SU-DHL-6 (cell line): Measurements from ENCODE around the gene PANK2.

Experiments
- H2AFZ ChIP-seq: fragments of 200-600 bp; sonication (generic); 2 replicates; pipeline ENCODE4 v1.6.1; 2014; ENCODE audit warnings: low read depth, mild to moderate bottlenecking, moderate library complexity, mixed read lengths, antibody characterized with exemption, low read length; ENCODE audit not compliant: severe bottlenecking
- H3F3A ChIP-seq: fragments of 200-600 bp; shearing (Covaris generic); 2 replicates; pipeline ENCODE4 v1.6.0; 2016; ENCODE audit warnings: antibody characterized with exemption, mild to moderate bottlenecking; ENCODE audit not compliant: insufficient read depth
- H3K27ac ChIP-seq: fragments of 200-600 bp; sonication (generic); 2 replicates; pipeline ENCODE4 v1.5.1; 2016; ENCODE audit warnings: low read depth, mild to moderate bottlenecking, low read length, moderate library complexity, mixed read lengths
- H3K27me3 ChIP-seq: fragments of 200-600 bp; sonication (generic), shearing (Covaris generic); 2 replicates; pipeline ENCODE4 v1.6.0; 2014; ENCODE audit warnings: mild to moderate bottlenecking, low read length
- H3K36me3 ChIP-seq: fragments of 200-600 bp; sonication (generic); 2 replicates; pipeline ENCODE4 v1.6.1; 2014; ENCODE audit warnings: mild to moderate bottlenecking, low read length, mixed read lengths
- H3K4me2 ChIP-seq: fragments of 300-600, 200-600 bp; shearing (Covaris generic), sonication (generic); 2 replicates; pipeline ENCODE4 v1.6.0; 2014; ENCODE audit warnings: low read length, low read depth, mild to moderate bottlenecking; ENCODE audit not compliant: poor library complexity, severe bottlenecking
- H3K4me3 ChIP-seq: fragments of 200-600 bp; sonication (generic); 2 replicates; pipeline ENCODE4 v1.5.1; 2014; ENCODE audit warnings: antibody characterized with exemption, low read length, mild to moderate bottlenecking, mixed read lengths; ENCODE audit not compliant: insufficient read depth, poor library complexity, severe bottlenecking
- H3K79me2 ChIP-seq: fragments of 200-600 bp; sonication (generic); 2 replicates; pipeline ENCODE4 v1.6.1; 2014; ENCODE audit warnings: mild to moderate bottlenecking, low read length, moderate library complexity; ENCODE audit not compliant: insufficient read depth
- H3K9ac ChIP-seq: fragments of 200-600 bp; sonication (generic); 2 replicates; pipeline ENCODE4 v1.7.0; 2014; ENCODE audit warnings: mild to moderate bottlenecking, low read length
- H3K9me2 ChIP-seq: fragments of 200-600 bp; sonication (generic); replicated peaks from 2 replicates; pipeline ENCODE4 v1.6.1; 2014; ENCODE audit warnings: low read length; ENCODE audit not compliant: insufficient read depth
- H3K9me3 ChIP-seq: fragments of 200-600 bp; sonication (generic); 2 replicates; pipeline ENCODE4 v1.6.1; 2014; ENCODE audit warnings: low read length, mixed read lengths; ENCODE audit not compliant: insufficient read depth
- H4K20me1 ChIP-seq: fragments of 200-600 bp; sonication (generic); 2 replicates; pipeline ENCODE4 v1.6.1; 2014; ENCODE audit warnings: low read depth, mild to moderate bottlenecking, antibody characterized with exemption, low read length, moderate library complexity, mixed read lengths
- EZH2phosphoT487 ChIP-seq: fragments of 200-600 bp; sonication (generic), shearing (Covaris generic); conservative IDR thresholded peaks from 2 replicates; pipeline ENCODE4 v1.6.1; 2018; ENCODE audit warnings: mild to moderate bottlenecking, antibody characterized with exemption, low read length, moderate library complexity, mixed read lengths
- TF ChIP-seq, protein P1 (sequence below): fragments of 200-600 bp; sonication (generic); IDR thresholded peaks from one replicate; pipeline ENCODE4 v1.5.1; 2017; ENCODE audit warnings: antibody characterized with exemption, mild to moderate bottlenecking, low read length, moderate library complexity; ENCODE audit not compliant: insufficient read depth, poor library complexity, severe bottlenecking

PANK2 gene

DNA sequence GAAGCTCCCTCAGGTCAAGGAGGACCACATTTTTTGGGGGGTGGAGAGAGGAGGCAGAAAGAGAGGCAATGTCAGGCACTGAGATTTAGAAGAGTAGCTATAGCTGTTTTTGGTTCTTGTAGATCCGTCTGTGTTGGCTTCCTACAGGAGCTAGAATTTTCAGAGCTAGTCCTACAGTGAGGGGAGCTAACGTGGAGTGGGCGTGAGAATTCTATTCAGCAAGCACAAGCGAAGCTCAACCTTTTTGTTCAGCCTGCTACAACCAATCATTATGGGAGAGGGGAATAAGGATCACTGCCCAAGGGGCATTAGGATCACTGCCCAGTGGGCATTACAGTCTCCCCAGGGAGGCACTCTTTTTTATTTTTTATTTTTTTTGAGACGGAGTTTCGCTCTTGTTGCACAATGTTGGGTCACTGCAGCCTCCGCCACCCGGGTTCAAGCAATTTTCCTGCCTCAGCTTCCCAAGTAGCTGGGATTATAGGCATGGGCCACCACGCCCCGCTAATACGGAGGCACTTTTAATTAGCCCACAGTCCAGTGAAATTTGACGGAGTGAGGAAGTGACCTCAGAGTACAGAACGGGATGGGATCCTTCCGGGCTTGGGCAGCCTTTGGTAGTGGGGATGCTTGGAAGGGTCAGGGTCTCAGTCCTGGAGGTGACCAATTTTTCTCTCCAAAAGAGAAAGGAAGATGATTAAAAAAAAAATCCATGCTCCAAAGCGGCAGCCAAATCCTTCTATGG is 1.1 kb upstream of the PANK2 start:
- Histone ChIP-seq H3K4me2 (peak overlapping the region; percentile 89), H3K9me2 (no peaks in the 10 kb centered on the region), H3K36me3 (0 out of 2 replicates have a peak, but pooled peaks cover 4% of the 10 kb centered on the region), H4K20me1 (peaks cover 14% of the 10 kb centered on the region), H3K9ac (peak overlapping the region; percentile 92), H3K4me3 (peak overlapping the region; percentile 78), H3F3A (peaks cover 19% of the 10 kb centered on the region), H3K27me3 (no peaks in the 10 kb centered on the region), H3K27ac (peak overlapping the region; percentile 70), H3K9me3 (no peaks in the 10 kb centered on the region), H3K79me2 (peaks cover 54% of the 10 kb centered on the region), H2AFZ (peak overlapping the region; percentile 73)
- TF ChIP-seq, protein P1, sequence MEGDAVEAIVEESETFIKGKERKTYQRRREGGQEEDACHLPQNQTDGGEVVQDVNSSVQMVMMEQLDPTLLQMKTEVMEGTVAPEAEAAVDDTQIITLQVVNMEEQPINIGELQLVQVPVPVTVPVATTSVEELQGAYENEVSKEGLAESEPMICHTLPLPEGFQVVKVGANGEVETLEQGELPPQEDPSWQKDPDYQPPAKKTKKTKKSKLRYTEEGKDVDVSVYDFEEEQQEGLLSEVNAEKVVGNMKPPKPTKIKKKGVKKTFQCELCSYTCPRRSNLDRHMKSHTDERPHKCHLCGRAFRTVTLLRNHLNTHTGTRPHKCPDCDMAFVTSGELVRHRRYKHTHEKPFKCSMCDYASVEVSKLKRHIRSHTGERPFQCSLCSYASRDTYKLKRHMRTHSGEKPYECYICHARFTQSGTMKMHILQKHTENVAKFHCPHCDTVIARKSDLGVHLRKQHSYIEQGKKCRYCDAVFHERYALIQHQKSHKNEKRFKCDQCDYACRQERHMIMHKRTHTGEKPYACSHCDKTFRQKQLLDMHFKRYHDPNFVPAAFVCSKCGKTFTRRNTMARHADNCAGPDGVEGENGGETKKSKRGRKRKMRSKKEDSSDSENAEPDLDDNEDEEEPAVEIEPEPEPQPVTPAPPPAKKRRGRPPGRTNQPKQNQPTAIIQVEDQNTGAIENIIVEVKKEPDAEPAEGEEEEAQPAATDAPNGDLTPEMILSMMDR, result no peak
- TF ChIP-seq EZH2phosphoT487, result no peak

DNA sequence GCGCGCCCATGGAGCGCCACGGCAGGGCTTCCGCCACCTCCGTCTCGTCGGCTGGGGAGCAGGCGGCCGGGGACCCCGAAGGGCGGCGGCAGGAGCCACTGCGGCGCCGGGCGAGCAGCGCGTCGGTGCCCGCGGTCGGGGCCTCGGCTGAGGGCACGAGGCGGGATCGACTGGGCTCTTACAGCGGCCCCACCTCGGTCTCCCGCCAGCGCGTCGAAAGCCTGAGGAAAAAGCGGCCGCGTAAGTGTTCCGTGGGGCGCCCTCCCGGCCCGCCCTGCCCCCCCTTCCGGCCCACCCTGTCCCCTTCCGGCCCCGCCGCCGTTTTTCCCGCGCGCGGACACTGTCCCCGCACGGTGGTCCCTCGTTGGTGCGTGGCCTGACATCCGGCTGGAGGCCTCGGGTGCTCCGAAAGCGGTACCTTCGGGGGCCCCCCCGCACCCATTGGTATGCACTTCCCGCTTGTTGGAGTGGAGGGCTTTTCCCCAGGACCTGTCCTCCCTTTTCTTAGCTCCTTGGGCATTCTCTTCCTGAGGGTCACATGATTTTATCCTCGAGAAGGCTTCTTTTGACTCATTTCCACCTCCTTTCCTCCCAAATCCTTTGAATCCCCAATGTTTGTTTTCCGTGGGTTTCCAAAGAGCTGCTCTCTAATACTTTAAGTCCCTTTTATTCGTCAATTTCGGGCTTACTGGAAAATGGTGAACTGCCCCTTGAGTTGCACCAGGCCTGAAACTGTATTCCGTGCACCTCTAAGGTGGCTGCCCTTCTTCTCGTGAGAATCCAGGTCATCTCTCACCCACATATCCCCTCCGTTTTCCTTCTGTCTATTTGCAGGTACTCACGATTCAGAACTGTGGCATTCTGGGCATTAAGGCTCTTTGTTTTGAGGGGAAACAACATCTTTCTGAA is 556 bp downstream of the PANK2 start:
- H3K4me3 ChIP-seq, result peak overlapping the region; percentile 98
- H3K9ac ChIP-seq, result peak overlapping the region; percentile 92
- peak overlapping the region; percentile 90 for H3K4me2 ChIP-seq
- no peaks in the 10 kb centered on the region for H3K9me3 ChIP-seq
- H3K9me2 ChIP-seq, result no peaks in the 10 kb centered on the region
- H3K27me3 ChIP-seq, result no peaks in the 10 kb centered on the region
- peaks cover 18% of the 10 kb centered on the region for H4K20me1 ChIP-seq
- peaks cover 19% of the 10 kb centered on the region for H3F3A ChIP-seq
- TF ChIP-seq EZH2phosphoT487, result no peak
- TF ChIP-seq, protein P1, result no peak
- peaks cover 4% of the 10 kb centered on the region; the same call in 1 of the 2 replicates for H3K36me3 ChIP-seq
- peak overlapping the region; percentile 89 for H3K27ac ChIP-seq
- H3K79me2 ChIP-seq, result peaks cover 71% of the 10 kb centered on the region
- no peak overlapping the region for H2AFZ ChIP-seq

DNA sequence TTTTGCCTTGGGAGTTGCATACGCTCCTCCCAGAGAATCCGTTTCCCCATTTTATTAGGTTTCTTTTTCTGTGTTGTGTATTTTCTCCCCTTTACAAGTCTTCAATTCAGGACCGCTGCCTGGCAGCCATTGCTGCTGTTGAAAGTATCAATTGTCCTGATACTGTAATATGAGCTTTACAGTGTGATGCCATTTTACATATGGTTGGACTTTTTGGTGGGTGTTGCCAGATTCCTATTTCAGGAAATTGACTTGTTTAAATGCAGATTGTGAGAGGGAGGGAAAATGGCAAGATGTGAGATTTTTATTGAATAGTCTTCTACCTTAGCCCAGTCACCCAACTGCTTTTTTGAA is 1.2 kb downstream of the PANK2 start:
- no peaks in the 10 kb centered on the region for H3K27me3 ChIP-seq
- TF ChIP-seq, protein P1, result no peak
- no peak for TF ChIP-seq EZH2phosphoT487
- no peaks in the 10 kb centered on the region for H3K9me3 ChIP-seq
- H4K20me1 ChIP-seq, result peaks cover 18% of the 10 kb centered on the region
- H3K36me3 ChIP-seq, result peaks cover 6% of the 10 kb centered on the region; the same call in 1 of the 2 replicates
- peaks cover 77% of the 10 kb centered on the region for H3K79me2 ChIP-seq
- H3K4me3 ChIP-seq, result peak overlapping the region; percentile 98
- H3K4me2 ChIP-seq, result peak overlapping the region; percentile 90
- no peak overlapping the region for H2AFZ ChIP-seq
- H3K9ac ChIP-seq, result peak overlapping the region; percentile 92
- H3F3A ChIP-seq, result peaks cover 19% of the 10 kb centered on the region
- no peaks in the 10 kb centered on the region for H3K9me2 ChIP-seq
- peak overlapping the region; percentile 89 for H3K27ac ChIP-seq
